SHP77 treated with DMSO at 0.1 percent for 48 hours (cell line): ENCODE measurements around the gene SPAG9.

Source experiments
- DNase-seq: peaks from one replicate; lab custom pipeline; 2025; lab: John Stamatoyannopoulos, UW

SPAG9 gene

DNA sequence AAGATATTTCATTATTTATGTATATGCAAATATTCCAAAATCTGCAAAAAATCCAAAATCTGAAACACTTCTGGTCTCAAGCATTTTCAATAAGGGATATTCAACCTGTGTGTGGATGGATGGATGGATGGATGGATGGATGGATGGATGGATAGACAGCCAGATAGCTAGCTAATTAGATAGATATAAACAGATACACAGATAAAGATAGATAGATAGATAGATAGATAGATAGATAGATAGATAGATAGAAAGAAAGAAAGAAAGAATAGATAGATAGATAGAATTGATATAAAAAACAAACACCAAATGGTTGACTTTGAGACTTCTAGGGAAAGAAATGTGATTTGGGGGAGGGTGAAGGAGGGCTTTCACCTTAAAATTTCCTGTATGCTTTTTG is 139.4 kb downstream of the SPAG9 start:
- no peak for DNase-seq

DNA sequence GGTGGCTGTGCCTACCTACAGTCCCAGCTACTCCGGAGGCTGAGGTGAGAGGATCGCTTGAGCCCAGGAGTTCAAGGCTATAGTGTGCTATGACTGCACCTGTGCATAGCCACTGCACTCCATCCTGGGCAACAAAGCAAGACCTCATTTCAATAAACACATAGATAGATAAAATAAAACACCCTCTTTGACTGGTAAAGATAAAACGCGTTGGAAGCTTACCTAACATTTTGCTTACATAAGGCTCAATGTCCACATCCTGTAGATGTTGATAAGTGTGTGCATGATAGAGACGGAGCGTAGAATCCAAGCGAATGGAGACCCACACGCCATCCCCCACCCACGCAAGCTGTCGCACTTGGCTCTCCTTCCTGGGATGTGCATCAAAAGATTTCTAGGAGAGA is 141.1 kb downstream of the SPAG9 start:
- DNase-seq: no peak

DNA sequence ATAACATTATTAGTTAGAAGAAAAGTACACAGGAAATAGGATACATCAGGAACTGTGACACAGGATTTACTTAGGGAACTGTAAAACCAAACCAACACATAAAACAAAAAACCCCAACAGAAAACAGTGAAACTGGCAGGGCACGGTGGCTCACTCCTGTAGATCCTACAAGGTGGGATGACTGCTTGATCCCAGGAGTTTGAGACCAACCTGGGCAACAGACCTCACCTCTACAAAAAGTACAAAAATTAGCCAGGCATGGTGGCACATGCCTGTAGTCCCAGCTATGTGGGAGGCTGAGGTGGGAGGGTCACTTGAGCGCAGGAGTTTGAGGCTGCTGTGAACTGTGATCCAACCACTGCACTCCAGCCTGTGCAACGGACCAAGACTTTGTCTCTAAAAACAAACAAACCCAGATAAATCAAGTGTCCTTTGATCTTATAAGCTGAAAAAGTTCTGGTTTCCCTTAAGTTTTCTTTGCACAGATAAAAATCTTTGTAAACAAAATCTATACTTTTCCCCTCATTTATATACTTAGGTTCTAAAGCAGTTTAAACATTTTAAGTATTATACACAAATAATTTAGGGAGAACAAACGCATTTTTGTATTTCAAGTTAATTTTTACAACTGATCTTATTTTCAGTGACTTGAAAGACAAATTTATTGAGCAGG is 143.0 kb downstream of the SPAG9 start:
- DNase-seq: no peak

DNA sequence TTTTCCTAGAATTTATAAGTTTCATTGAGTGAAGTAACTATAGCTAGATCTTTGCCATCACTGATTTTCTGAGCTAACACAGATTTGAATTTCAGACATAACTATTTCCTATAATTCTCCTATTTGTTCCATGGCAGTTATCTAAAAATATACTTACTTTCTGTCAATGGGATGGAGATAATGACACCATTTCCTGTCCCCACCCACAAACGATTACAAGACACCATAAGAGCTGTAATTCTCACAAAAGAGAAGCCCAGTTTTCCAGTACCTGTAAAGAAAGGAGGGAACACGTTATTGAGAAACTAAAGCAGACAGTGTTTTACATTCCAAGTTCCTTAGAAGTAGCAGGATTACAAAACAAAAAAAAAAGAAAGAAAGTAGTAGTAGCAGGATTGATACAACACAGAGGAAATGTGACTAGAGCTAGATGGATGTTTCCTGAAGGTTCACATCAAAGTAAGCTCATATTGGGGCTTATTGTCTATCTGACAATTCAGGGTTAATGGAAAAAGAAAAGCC is 143.7 kb downstream of the SPAG9 start:
- DNase-seq: no peak

DNA sequence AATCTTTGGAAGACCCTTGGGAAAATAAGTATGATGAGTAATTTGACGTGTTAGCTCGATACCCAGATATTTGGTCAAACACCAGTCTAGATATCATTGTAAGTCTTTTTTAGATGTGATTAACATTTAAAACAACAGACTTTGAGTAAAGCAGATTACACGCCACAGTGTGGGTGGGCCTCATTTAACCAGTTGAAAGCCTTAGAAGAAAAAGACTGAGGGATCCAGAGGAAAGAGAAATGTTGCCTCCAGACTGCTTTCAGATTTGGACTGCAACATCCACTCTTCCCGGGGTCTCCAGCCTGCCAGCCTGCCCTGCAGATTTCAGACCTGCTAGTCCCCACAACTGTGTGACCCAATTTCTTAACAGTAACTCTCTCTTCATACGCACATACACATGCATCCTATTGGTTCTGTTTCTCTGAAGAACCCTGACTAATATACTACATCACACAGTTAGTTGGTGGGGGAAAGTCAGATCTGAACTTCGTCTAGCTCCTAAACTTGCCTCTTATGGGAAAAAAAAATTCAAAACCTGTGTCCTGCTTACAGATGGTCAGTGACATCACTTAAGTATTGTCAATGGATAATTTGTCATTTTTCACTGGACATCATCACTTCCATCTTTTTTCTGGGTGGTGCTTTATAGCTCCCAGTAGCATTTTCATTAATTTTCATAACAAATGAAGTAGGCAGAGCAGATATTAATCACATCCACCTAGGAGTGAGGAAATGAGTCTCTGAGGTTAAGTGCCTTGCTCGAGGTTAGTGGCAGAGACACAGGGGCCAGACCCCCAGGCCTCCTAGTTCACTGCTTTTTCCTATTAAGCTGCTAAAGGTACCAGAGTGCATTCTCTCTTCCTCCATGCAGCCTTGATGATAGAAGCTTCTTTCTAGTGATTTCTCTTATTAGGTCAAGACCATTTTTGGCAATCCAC is 146.8 kb downstream of the SPAG9 start:
- DNase-seq: no peak

DNA sequence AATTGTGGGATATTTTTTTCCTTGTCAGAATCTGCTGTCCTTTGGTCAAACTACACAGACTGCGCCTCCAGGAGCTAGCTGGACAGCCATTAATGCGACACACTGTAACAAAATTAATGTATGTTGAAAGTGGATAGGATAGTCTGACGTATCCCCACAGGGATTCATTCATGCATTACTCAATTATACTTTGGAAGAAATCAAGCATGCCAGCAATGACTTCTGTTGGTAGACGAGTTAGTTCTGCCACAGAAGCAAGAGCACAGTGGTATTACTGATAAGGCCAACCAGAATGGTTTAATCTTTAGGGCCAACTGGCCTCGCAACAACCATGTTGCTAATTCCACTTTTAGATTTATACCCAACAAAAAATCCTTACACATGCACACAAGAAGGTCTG is 148.1 kb downstream of the SPAG9 start:
- DNase-seq: no peak

DNA sequence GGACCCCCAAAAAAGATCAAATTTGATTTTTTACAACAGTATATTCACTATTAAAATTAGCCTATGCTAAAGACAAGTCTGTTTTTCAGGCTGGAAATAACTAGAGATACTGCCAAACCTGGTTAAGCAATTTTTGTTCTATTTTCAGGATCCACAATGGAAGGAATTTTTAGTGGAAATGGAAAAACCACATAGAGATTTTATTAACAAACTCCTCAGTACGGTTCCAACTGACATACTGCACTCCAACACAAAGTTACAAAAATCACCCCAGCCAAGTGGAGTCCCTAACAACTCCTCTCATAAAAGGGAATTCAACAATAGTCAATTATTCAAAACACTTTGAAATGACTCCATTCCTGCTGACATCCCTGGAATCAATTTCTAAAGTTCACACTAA is 152.9 kb downstream of the SPAG9 start:
- no peak for DNase-seq

DNA sequence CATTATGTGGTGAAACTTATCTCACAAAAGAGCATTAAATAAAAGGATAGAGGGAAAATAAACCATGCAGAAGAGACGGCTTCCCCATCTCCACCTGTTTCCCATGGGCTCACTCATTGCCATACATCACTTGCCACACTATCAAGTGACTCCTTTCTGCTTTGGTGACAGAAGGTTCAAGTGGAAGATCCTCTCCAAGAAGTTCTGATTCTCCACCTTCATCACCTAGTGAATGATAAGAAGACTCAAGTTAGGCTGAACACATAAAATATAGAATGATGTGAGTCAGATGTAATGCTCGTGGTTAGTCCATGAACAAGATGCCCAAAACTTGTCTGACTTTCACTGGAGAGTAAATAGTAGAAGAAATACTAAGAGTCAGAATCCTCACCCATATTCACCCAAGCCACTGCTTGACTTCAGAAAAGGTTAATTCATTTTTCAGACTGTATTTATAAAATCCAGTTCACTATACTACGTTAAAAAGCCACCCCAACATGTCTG is 154.5 kb downstream of the SPAG9 start:
- no peak for DNase-seq

DNA sequence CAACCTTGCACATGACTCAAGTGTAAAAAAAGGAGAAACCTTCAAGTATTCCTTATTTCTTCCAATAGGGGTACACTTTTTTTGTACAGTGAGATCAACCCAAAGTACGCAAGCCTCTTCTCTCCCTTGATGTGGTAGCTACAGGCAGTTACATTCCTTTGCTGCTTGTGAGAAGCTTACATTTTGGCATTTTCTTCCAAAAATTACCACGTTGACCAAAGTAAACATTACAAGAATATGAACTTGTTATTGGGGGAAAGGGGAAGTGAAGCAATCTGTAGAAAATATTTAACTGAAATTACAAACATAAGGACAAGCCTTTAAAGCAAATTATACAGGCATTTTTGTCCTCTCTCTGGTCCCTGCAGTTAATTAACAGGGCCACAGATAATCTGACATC is 157.5 kb downstream of the SPAG9 start:
- DNase-seq: no peak

DNA sequence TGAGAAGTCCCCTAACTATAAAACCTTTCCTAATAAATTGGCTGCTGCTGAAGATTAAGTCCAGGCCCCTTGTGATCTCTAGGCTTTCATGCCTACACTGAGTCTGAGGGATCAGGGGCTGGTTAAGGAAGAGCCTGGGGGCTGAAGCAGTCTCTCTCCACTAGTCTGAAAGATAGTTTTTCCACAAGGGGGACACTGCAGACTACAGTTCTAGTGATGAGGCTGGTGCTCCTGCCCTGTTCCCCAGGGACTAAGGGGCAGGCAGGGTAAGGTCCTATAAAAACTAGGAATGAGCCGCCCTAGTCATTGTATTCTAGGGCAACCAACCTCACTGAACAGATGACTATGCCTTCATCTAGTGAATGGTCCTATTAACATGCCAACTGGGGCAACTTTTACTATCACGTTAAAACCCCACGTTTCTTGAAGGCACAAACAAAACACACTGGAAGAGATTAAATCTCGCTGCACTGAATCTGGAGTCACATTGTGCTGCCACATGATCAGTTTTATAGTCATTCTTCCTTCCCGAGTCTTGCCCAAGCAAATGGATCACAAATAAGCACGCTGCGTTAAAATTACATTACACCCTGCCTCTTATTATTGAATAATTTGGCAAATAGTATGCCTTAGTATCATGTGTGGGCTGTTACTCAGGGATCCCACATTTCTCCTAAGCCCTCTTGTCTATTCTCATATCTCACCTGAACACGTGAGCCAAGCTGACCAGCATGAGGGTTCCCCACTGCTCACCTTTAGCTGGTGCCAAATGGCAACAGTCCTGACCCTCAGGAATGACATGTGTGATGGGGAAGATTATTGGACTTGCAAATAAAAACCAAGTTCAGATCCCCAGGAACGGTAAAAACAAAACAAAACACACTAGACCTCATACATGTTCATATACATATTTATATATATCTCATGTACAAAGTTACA is 159.1 kb downstream of the SPAG9 start:
- no peak for DNase-seq

DNA sequence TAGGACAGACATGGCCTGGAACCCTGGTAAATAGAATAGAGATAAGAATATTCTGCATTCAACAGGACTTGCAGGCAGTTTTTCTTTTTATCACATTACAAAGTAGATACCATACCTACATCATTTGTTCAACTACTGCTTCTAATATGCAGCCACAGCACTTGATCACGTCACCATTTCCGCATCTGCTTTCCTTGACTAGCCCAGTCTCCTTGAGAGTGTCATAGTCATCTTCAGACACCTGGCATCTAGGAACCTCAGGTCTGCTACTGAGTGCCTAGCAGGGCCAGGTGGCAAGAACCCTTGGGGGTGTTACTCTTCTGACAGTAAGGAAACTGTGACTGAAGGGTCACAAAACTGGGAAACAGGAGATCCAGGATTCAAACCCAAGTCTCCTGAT is 161.3 kb downstream of the SPAG9 start:
- no peak for DNase-seq

DNA sequence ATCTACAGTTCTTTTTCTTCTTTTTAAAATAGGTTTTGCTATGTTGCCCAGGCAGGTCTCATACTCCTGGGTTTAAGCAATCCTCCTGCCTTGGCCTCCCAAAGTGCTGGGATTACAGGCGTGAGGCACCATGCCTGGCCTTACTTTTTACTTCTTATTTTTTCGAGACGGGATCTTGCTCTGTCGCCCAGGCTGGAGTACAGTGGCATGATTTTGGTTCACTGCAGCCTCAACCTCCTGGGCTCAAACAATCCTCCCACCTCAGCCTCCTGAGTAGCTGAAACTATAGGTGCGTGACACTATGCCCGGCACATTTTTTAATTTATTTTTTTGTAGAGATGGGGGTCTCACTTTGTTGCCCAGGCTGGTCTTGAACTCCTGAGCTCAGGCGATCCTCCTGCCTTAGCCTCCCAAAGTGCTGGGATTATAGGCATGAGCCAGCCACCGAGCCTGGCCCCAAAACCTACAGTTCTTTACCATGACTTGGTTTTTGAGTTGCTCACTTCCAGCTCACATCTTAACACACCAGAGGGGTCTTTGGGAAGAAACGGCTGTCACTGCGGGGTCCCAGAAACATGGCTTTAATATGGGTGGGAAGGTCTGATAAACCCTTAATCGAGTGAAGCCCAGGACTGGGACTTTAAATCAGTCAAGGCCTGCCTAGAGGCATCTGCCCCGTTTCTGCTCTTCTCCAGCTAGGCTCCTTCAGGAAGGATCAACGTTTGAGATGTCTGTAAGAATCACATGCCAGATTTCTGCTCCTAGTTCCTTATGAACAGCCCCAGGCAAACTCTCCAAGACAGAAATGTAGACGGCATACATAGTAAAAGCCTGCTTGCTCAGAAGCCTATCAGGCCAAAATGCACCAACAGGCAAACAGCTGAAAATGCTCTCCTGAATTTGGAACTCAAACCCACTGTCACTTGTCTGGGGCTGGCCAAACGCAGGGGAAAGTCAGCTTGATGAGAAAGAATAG is 162.8 kb downstream of the SPAG9 start:
- DNase-seq: no peak

DNA sequence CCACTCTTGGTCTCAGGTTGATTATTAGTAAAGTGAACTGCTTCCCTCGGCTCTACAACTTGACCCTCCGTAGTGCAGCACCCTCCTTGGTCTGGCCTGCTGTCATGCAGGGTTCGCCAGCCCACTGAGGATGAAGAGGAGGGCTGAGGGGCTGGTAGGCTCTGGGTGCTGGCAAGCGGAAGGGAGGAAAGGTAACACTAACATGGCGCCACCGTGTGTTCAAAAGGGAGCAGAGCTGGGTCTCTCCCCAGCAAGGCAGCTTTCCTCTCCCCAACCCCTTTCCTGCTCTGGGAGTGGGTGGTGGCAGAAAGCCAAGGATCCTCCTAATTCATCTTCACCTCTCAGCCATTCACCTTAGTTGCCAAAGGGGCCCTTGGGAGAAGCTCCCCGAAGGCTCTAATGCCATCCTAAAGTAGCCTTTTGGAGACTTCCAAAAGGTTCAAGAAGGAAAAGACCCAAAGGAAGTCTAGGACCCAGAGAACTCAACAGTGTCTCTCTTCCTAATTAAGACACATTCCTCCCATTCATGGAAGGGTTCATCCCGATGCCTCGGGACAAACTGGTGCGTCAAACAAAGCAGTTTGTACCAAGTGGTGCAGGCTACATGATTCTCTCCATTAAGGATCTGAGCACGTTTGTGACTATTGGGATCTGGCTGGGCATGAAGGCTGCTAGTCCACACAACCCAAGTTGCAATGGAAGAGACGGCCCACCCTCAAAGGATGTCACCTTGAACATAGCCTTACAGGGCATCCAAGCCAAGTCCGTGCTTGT is 163.7 kb downstream of the SPAG9 start:
- DNase-seq: peak; percentile 67

DNA sequence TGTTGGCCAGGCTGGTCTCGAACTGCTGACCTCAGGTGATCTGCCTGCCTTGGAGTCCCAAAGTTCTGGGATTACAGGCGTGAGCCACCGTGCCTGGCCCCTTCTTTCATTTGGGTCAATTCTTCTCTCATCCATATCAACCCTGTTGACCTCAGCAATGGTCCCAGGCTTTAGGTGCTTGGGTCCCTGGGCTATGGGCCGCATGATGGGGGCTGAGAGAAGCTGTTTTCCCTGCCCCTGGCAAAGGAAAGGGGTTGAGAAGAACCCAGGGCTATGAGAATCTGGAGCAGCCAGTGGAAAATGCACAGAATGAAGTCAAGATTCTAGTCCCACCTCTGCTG is 164.3 kb downstream of the SPAG9 start:
- no peak for DNase-seq

DNA sequence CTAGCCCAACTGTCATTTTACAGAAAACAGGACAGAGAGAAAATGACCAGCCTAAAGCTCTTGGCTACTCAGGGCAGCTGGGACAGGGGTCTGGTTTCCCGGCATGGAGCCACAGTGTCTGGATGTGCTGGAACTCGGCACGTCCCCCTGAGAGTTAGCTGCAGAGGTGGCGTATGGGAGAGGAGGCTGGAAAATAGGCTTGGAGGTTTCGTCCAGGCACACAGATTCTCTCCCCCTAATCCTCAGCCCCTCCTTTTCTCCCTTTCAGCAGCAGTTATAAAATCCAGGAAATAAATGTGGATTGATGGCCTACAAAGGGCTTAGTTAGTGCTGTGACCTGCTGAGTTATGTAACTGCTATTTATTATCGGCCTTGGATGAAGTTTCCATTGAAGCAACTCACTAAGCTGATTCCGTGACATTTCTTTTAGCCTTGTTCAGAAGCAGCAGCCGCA is 165.0 kb downstream of the SPAG9 start:
- no peak for DNase-seq

DNA sequence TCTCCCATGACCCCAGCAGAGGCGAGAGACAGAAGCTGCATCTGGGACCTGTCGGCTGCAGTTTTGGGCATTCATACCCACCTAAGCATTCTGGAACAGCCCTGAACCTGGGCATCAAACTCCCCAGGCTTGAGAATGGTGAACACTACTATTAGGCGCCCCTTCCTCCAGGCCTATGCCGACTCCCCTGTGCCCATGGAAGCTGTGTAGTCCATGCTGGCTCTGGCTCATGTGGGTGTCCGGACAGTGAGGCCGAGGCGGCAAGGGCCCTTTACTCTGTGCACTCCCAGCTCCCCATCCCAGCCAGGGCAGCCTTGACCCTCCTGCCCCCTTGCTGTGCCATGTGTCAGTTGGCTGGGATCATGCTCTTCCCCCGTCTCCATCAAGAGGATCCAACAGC is 165.5 kb downstream of the SPAG9 start:
- no peak for DNase-seq

DNA sequence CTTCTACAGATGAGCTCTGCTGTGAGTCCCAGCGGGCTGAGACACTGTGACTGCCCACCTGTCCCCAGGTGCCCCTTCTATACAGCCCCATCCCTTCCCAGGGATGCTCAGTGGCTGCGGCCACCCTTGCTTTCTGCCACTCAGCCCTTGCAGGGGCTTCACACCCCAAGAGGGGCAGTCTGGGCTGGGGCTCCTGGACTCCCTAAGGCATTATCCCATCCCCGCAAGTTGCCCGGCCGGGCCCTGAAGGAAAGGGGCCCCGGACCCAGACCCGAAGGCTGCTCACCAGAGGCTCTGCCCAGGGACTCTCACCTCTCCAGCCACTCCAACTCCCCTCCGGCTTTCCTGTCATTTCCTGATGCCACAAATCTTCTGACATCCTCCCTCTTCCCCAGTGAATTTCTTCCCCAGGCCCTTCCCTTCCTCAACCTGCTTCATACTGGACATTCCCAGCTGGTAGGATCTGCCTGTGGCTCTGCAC is 166.0 kb downstream of the SPAG9 start:
- DNase-seq: no peak

DNA sequence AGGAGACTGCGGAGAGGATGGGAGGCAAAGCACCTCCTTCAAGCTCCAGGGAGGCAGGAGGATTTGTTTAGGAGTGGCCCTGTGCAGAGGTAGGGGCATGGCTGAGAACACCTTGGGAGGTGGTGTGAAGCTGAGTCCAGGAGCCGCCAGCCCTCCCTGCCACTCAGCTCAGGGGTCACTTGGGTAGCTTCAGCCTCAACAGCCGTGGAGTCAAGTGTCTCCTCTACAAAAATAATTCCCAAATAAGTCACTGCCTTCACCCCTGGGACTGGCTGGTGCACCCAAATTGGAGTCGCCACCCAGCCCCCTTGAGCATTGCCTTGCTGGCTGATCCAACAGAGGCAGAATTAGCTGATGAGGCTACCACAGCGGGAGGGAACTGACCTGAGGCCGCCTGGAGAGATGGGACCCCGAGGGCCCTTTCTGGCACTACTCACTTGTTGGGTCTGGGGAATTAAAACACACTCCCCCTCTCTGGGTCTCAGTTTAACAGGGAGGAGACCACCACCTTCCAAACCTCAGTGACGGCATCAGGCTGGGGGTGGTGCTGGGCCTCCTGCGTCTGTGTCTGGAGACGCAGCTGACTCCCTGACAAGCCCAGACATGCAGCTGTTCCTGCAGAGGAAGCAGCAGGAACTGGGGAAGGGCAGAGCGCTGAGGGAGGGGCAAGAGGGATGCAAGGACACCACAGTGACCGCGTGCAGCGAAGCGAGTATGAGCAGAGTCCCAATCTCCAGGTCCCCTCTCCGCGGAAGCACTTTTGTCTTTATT is 166.7 kb downstream of the SPAG9 start:
- DNase-seq: peak; percentile 91

DNA sequence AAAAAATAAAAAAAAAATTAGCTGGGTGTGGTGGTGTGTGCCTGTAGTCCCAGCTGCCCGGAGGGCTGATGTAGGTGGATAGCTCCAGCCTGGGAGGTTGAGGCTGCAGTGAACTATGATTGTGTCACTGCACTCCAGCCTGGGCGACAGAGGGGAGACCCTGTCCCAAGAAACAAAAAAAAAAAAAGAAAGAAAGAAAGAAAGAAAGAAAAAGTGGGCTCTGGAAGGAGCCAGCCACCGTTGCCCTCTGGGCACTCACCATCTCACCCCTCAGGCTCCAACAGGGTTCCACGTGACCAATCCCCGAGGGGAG is 167.2 kb downstream of the SPAG9 start:
- no peak for DNase-seq
